H9 (cell line): Measurements from ENCODE around the gene DCDC2C. TPM values are rescaled to one million over a fixed set of nuclear protein-coding genes. Genes with fewer than 3 reads are reported as not detected.
A peak's percentile ranks its signal among the peaks of the same experiment; 100 is the strongest.

Experiments used
- DNase-seq: peaks from one replicate; pipeline ENCODE4 v3.0.0-alpha.2; 2017
- H2AFZ ChIP-seq: one replicate; pipeline ENCODE4 v1.6.1; 2013; ENCODE audit warnings: mild to moderate bottlenecking, low read length, control low read depth, moderate library complexity
- H2AK5ac ChIP-seq: 2 replicates; pipeline ENCODE4 v1.6.1; 2013; ENCODE audit warnings: low read length, control low read depth, mixed read lengths; ENCODE audit not compliant: insufficient read length
- H2BK120ac ChIP-seq: one replicate; pipeline ENCODE4 v1.6.1; 2013; ENCODE audit warnings: low read depth, mild to moderate bottlenecking, low read length, control low read depth, inconsistent platforms; ENCODE audit not compliant: poor library complexity, severe bottlenecking
- H2BK12ac ChIP-seq: 2 replicates; pipeline ENCODE4 v1.6.1; 2013; ENCODE audit warnings: low read length, control low read depth, mixed read lengths, low read depth; ENCODE audit not compliant: insufficient read length
- H2BK15ac ChIP-seq: 2 replicates; pipeline ENCODE4 v1.6.1; 2013; ENCODE audit warnings: low read depth, low read length, control low read depth
- H2BK20ac ChIP-seq: one replicate; pipeline ENCODE4 v1.6.1; 2013; ENCODE audit warnings: low read depth, mild to moderate bottlenecking, low read length, control low read depth, inconsistent platforms; ENCODE audit not compliant: poor library complexity, severe bottlenecking
- H2BK5ac ChIP-seq: 2 replicates; pipeline ENCODE4 v1.6.1; 2013; ENCODE audit warnings: low read length, control low read depth, mixed read lengths; ENCODE audit not compliant: insufficient read length
- H3K14ac ChIP-seq: 2 replicates; pipeline ENCODE4 v1.6.1; 2013; ENCODE audit warnings: low read length, control low read depth; ENCODE audit not compliant: insufficient read depth
- H3K18ac ChIP-seq: 2 replicates; pipeline ENCODE4 v1.6.1; 2013; ENCODE audit warnings: low read depth, mild to moderate bottlenecking, mixed read lengths, low read length, control low read depth; ENCODE audit not compliant: insufficient read length
- H3K23ac ChIP-seq: 2 replicates; pipeline ENCODE4 v1.6.1; 2013; ENCODE audit warnings: low read length, control low read depth, mixed read lengths, low read depth; ENCODE audit not compliant: insufficient read length
- H3K23me2 ChIP-seq: 2 replicates; pipeline ENCODE4 v1.6.1; 2013; ENCODE audit warnings: low read depth, mild to moderate bottlenecking, mixed read lengths, low read length, control low read depth; ENCODE audit not compliant: insufficient read length, poor library complexity, severe bottlenecking
- H3K27ac ChIP-seq: 2 replicates; pipeline ENCODE4 v1.5.1; 2013; ENCODE audit warnings: low read length, control low read depth, mixed read lengths, low read depth; ENCODE audit not compliant: insufficient read length
- H3K27me3 ChIP-seq: 2 replicates; pipeline ENCODE4 v1.6.1; 2013; ENCODE audit warnings: low read length, control low read depth, inconsistent platforms; ENCODE audit not compliant: insufficient read depth
- H3K4ac ChIP-seq: 2 replicates; pipeline ENCODE4 v1.6.1; 2013; ENCODE audit warnings: low read depth, mild to moderate bottlenecking, control low read depth, inconsistent platforms, low read length, moderate library complexity
- H3K4me1 ChIP-seq: 2 replicates; pipeline ENCODE4 v1.6.1; 2013; ENCODE audit warnings: low read length, control low read depth, inconsistent platforms; ENCODE audit not compliant: insufficient read depth
- H3K4me2 ChIP-seq: 2 replicates; pipeline ENCODE4 v1.6.1; 2013; ENCODE audit warnings: low read length, control low read depth, mixed read lengths; ENCODE audit not compliant: insufficient read length, insufficient read depth
- H3K56ac ChIP-seq: 2 replicates; pipeline ENCODE4 v1.6.1; 2013; ENCODE audit warnings: low read depth, mild to moderate bottlenecking, mixed read lengths, low read length, control low read depth; ENCODE audit not compliant: insufficient read length
- H3K79me1 ChIP-seq: 2 replicates; pipeline ENCODE4 v1.6.1; 2013; ENCODE audit warnings: low read depth, mild to moderate bottlenecking, moderate library complexity, low read length, control low read depth, inconsistent platforms; ENCODE audit not compliant: insufficient read depth, poor library complexity, severe bottlenecking
- H3K79me2 ChIP-seq: 2 replicates; pipeline ENCODE4 v1.6.1; 2013; ENCODE audit warnings: low read length, control low read depth, inconsistent platforms; ENCODE audit not compliant: insufficient read depth
- H3K9ac ChIP-seq: 2 replicates; pipeline ENCODE4 v1.6.1; 2013; ENCODE audit warnings: low read length, control low read depth, mixed read lengths; ENCODE audit not compliant: insufficient read length; ENCODE audit errors: extremely low read depth
- H3K9me3 ChIP-seq: one replicate; pipeline ENCODE4 v1.6.1; 2013; ENCODE audit warnings: low read depth, low read length, inconsistent platforms; ENCODE audit not compliant: control insufficient read depth
- H3T11ph ChIP-seq: one replicate; pipeline ENCODE4 v1.6.1; 2013; ENCODE audit warnings: mild to moderate bottlenecking, low read length, control low read depth, inconsistent platforms
- H4K20me1 ChIP-seq: one replicate; pipeline ENCODE4 v1.6.1; 2013; ENCODE audit not compliant: control insufficient read depth, insufficient read length, insufficient read depth
- H4K5ac ChIP-seq: 2 replicates; pipeline ENCODE4 v1.6.1; 2013; ENCODE audit warnings: low read depth, mild to moderate bottlenecking, mixed read lengths, low read length, control low read depth; ENCODE audit not compliant: insufficient read length
- H4K8ac ChIP-seq: replicated peaks from 2 replicates; pipeline ENCODE4 v1.6.1; 2013; ENCODE audit warnings: low read length, control low read depth, mixed read lengths, low read depth; ENCODE audit not compliant: insufficient read length
- H4K91ac ChIP-seq: 2 replicates; pipeline ENCODE4 v1.6.1; 2013; ENCODE audit warnings: low read depth, mild to moderate bottlenecking, moderate library complexity, mixed read lengths, low read length, control low read depth; ENCODE audit not compliant: insufficient read length
- H3K27ac Mint-ChIP-seq, 3 experiments: 2 replicates in 2 of 3; 3 replicates in 1 of 3; pipeline ENCODE4 v1.8.0; 2020 to 2021; ENCODE audit warnings: mixed read lengths in 3 of 3, mild to moderate bottlenecking in 1 of 3, moderate library complexity in 1 of 3
- H3K27me3 Mint-ChIP-seq: 2 replicates; pipeline ENCODE4 v1.8.0; 2021; ENCODE audit warnings: low read depth, mild to moderate bottlenecking, moderate library complexity, mixed read lengths
- H3K36me3 Mint-ChIP-seq, 3 experiments: 2 replicates in 2 of 3; 3 replicates in 1 of 3; pipeline ENCODE4 v1.8.0; 2020 to 2021; ENCODE audit warnings: low read depth in 3 of 3, mixed read lengths in 3 of 3; ENCODE audit not compliant: insufficient read depth in 1 of 3
- H3K4me1 Mint-ChIP-seq, 2 experiments: 2 replicates each; pipeline ENCODE4 v1.8.0; 2020; ENCODE audit warnings: mixed read lengths in 2 of 2
- H3K4me3 Mint-ChIP-seq, 2 experiments: 2 replicates in 1 of 2; 3 replicates in 1 of 2; pipeline ENCODE4 v1.8.0; 2020 to 2021; ENCODE audit warnings: mild to moderate bottlenecking in 2 of 2, mixed read lengths in 2 of 2, moderate library complexity in 1 of 2
- H3K9me3 Mint-ChIP-seq, 2 experiments: 2 replicates in 1 of 2; 3 replicates in 1 of 2; pipeline ENCODE4 v1.8.0; 2020; ENCODE audit warnings: mild to moderate bottlenecking in 2 of 2, mixed read lengths in 2 of 2, moderate library complexity in 1 of 2
- WGBS: extraction: QIAGEN DNeasy Blood & Tissue Kit; methylation state at CpG from one replicate; pipeline ENCODE4 v1.1.7; 2013; ENCODE audit warnings: missing lambda C conversion rate, low lambda C conversion rate, mixed read lengths; ENCODE audit not compliant: insufficient read length; ENCODE audit errors: extremely low coverage; 5-methylcytosine and 5-hydroxymethylcytosine counted together
- total RNA-seq: library from RNA; stranded (reverse); gene quantifications from 2 replicates; pipeline ENCODE4 v1.2.1, GENCODE V29; 2021
- TF ChIP-seq, protein P1 (sequence below): fragments of 200-600 bp; sonication (generic); conservative IDR thresholded peaks from 3 replicates; pipeline ENCODE4 v1.8.0; 2021; ENCODE audit warnings: antibody characterized with exemption, mild to moderate bottlenecking

Gene DCDC2C
- total RNA-seq, 1 experiment from 2014 or later = not detected

- Histone ChIP-seq H4K20me1 (no peaks in the 10 kb centered on the region), H3K14ac (no peak overlapping the region), H3K4me2 (no peak overlapping the region), H4K91ac (no peak overlapping the region), H2AK5ac (no peak overlapping the region), H2BK120ac (peak overlapping the region; percentile 56), H3K79me1 (no peaks in the 10 kb centered on the region), H3K79me2 (no peaks in the 10 kb centered on the region), H3K4ac (no peak overlapping the region), H3K9me3 (no peaks in the 10 kb centered on the region), H3T11ph (no peak overlapping the region), H3K18ac (no peak overlapping the region), H2BK5ac (no peak overlapping the region), H3K27me3 (no peaks in the 10 kb centered on the region), H2BK15ac (no peak overlapping the region), H3K23me2 (no peaks in the 10 kb centered on the region), H2BK12ac (no peak overlapping the region), H3K23ac (no peak overlapping the region), H3K56ac (no peak overlapping the region), H2AFZ (no peak overlapping the region), H3K9ac (no peak overlapping the region), H2BK20ac (no peak overlapping the region), H3K27ac (no peak overlapping the region), H3K4me1 (no peaks in the 10 kb centered on the region), H4K8ac (no peak overlapping the region), H4K5ac (no peak overlapping the region)
- Mint-ChIP-seq H3K36me3 (no peaks in the 10 kb centered on the region), H3K27ac (no peak overlapping the region), H3K4me3 (no peak overlapping the region), H3K27me3 (peaks cover 3% of the 10 kb centered on the region; the same call in 1 of the 2 replicates), H3K9me3 (no peaks in the 10 kb centered on the region; a peak in 1 of 5 replicates), H3K4me1 (no peaks in the 10 kb centered on the region)
- WGBS = no CpG with 5 or more reads among the region's 6 CpGs
- no peak for DNase-seq
- TF ChIP-seq, protein P1, sequence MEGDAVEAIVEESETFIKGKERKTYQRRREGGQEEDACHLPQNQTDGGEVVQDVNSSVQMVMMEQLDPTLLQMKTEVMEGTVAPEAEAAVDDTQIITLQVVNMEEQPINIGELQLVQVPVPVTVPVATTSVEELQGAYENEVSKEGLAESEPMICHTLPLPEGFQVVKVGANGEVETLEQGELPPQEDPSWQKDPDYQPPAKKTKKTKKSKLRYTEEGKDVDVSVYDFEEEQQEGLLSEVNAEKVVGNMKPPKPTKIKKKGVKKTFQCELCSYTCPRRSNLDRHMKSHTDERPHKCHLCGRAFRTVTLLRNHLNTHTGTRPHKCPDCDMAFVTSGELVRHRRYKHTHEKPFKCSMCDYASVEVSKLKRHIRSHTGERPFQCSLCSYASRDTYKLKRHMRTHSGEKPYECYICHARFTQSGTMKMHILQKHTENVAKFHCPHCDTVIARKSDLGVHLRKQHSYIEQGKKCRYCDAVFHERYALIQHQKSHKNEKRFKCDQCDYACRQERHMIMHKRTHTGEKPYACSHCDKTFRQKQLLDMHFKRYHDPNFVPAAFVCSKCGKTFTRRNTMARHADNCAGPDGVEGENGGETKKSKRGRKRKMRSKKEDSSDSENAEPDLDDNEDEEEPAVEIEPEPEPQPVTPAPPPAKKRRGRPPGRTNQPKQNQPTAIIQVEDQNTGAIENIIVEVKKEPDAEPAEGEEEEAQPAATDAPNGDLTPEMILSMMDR = no peak
Measured at GRCh38 chr2:3830796-3831195, 127.4 kb downstream of the DCDC2C start.
